GM12892 (cell line): ENCODE data around the gene KLKB1.

Experiments used
- POLR2A ChIP-seq: IDR thresholded peaks from 2 replicates; pipeline ENCODE4 v1.6.1; 2011; ENCODE audit warnings: low read depth, low read length, control low read depth
- POLR2AphosphoS5 ChIP-seq: IDR thresholded peaks from 2 replicates; pipeline ENCODE4 v1.6.1; 2011; ENCODE audit warnings: low read depth, low read length, control low read depth

GRCh38 chr4:186260117-186260503 lies 32.8 kb downstream of the KLKB1 start:
- no peak for TF ChIP-seq POLR2AphosphoS5
- no peak for TF ChIP-seq POLR2A
